Measurements from ENCODE around the gene POLR3C. TPM values are rescaled to one million over a fixed set of nuclear protein-coding genes. Genes with fewer than 3 reads are reported as not detected.

POLR3C gene, protein sequence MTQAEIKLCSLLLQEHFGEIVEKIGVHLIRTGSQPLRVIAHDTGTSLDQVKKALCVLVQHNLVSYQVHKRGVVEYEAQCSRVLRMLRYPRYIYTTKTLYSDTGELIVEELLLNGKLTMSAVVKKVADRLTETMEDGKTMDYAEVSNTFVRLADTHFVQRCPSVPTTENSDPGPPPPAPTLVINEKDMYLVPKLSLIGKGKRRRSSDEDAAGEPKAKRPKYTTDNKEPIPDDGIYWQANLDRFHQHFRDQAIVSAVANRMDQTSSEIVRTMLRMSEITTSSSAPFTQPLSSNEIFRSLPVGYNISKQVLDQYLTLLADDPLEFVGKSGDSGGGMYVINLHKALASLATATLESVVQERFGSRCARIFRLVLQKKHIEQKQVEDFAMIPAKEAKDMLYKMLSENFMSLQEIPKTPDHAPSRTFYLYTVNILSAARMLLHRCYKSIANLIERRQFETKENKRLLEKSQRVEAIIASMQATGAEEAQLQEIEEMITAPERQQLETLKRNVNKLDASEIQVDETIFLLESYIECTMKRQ
- total RNA-seq = 10 to 100 TPM; 42.0 to 47.8 TPM

DNA sequence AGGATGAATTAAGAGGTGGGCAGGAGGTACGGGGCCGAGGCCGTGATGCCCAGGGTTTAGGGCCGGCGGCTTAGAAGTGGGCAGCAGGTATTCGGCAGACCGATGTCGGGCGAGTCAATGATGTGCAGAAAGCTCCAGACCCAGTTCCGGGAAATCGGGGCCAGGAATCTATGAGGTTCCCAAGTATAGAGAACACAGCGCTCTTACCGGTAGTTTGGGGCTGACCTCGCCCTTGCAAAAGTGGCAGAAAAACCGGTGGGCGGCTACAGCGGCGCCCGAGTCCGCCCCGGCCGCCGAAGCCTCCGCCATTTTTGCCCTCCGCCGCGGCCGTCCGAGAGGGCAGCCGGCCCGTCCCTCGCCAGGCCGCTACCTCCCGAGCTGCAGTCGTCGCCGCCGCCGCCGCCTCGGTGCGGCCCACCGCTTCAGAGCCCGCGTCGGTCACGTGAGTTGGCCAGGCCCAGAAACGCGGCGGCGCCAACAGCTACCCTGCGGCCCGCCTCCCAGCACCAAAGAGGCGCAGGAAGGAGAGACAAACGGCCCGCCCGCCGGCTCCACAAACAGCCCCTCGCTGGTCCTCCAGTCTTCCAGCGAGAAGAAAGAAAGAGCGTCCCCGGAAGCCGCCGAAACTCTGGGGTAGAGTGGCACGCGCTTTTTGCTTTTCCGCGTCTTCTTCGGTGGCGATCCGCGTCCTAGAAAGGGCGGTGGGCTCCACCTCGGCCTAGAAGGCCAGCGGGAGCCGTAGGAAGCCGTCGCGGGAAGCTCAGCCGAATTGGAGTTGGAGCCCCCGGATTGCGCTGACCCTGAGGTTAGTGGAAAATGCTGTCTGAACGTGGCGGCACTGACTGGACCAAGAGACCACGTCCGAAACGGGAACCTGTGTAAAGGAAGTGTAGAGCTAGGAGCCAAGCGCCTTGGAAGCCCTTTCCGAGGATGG lies at the start of gene POLR3C, which contains the start of gene RNF115:
TSS of gene POLR3C (plus strand) at position 636 of the 934 bp plus-strand sequence. CDS start 1,577 bp downstream, outside the sequence.
TSS of gene RNF115 (minus strand) at position 531 of the 934 bp plus-strand sequence. CDS start at position 309, 222 bp downstream.

GRCh38 chr1:145845514-145846161 lies 21.6 kb downstream of the POLR3C start, which contains the start of gene NUDT17:
TSS of gene NUDT17 (plus strand) at chr1:145845630. CDS start at chr1:145845641, 11 bp downstream.

DNA sequence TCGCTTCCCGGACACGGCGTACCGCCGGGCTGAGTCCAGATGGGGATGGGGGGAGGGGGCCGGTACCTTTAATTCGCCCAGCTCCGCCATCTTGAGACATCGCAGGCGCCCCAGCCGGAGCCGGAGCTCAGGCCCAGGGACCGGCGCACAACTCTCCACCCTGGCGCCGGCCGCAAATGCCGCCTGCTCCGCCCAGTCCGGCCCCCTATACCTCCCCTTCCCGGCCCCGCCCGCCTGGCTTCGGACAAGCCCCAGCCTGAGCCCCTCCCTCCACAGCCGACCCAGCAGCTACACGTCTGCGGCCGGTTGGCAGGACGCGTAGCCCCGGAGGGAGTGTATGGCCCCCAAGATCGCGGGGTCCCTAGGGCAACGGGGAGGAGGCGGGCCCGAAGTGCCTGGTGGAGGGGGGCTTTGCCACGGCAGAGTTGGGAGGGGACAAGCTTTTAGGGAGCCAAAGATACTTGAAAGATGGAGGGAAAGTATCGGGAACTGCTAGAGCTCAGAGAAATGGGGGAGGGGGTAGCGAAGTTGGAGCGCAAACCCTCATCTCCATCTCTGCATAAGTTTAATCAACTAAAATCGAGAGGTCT lies 35.0 kb downstream of the POLR3C start, which contains the start of gene PIAS3:
TSS of gene PIAS3 (minus strand) at position 181 of the 590 bp plus-strand sequence. CDS start at position 90, 91 bp downstream.

GRCh38 chr1:145885738-145886287 lies 61.8 kb downstream of the POLR3C start, which contains the start of gene ANKRD35:
TSS of gene ANKRD35 (minus strand) at chr1:145885866. CDS start at chr1:145885758, 108 bp downstream.

Small RNAs within 50 kb of the gene (small RNA-seq; reads per million reads assigned to genes)
- 0 reads per million in 2 donors for gene MIR6736

Other genes starting within 250 kb of the POLR3C start
- 10 to 100 TPM; 34.8 to 38.0 TPM for gene GPR89A, start 216.2 kb upstream of the POLR3C start, total RNA-seq
- gene PDZK1, start 116.8 kb upstream of the POLR3C start, total RNA-seq = under 1 TPM; 0.33 to 0.34 TPM
- gene CD160, start 104.7 kb upstream of the POLR3C start, total RNA-seq = not detected
- gene RNF115, start 105 bp upstream of the POLR3C start, total RNA-seq = 10 to 100 TPM in 1 of 2 donors, 1 to 10 TPM in 1; 8.3 to 11.0 TPM
- gene NUDT17, start 21.4 kb downstream of the POLR3C start, total RNA-seq = 1 to 10 TPM; 5.0 to 5.2 TPM
- 1 to 10 TPM; 5.2 to 7.3 TPM for gene PIAS3, start 34.9 kb downstream of the POLR3C start, total RNA-seq
- under 1 TPM; under 0.01 TPM for gene ANKRD35, start 61.7 kb downstream of the POLR3C start, total RNA-seq
- gene ITGA10, start 85.8 kb downstream of the POLR3C start, total RNA-seq = under 1 TPM; under 0.01 to 0.69 TPM
- 10 to 100 TPM; 22.3 to 23.1 TPM for gene PEX11B, start 94.5 kb downstream of the POLR3C start, total RNA-seq
- 100 to 1,000 TPM in 1 of 2 donors, 10 to 100 TPM in 1; 65.0 to 102 TPM for gene RBM8A, start 103.3 kb downstream of the POLR3C start, total RNA-seq
- gene LIX1L, start 133.8 kb downstream of the POLR3C start, total RNA-seq = 10 to 100 TPM; 15.5 to 19.3 TPM
- gene ANKRD34A, start 140.4 kb downstream of the POLR3C start, total RNA-seq = under 1 TPM; 0.34 to 0.67 TPM
- gene POLR3GL, start 140.5 kb downstream of the POLR3C start, total RNA-seq = 10 to 100 TPM in 1 of 2 donors, 1 to 10 TPM in 1; 9.7 to 11.7 TPM
- 10 to 100 TPM; 63.3 to 75.0 TPM for gene TXNIP, start 172.4 kb downstream of the POLR3C start, total RNA-seq
- gene HJV, start 197.5 kb downstream of the POLR3C start, total RNA-seq = not detected